SK-N-SH treated with all-trans-retinoic acid at 6 μM for 48 hours (cell line): Measurements from ENCODE around the gene TNRC6A.
"Not testable (repeated sequence)": the region's sequence is repeated elsewhere in the genome, so short reads cannot be mapped to it uniquely, and the experiment has no call there.

Experiments used
- ATAC-seq: fragments of 200-7000 bp; cut with Tn5 transposase; 3 replicates; pipeline ENCODE4 v1.9.1; 2020; ENCODE audit warnings: mild to moderate bottlenecking, moderate library complexity
- ARNTL ChIP-seq: fragments of 450-650 bp; formaldehyde crosslinking; IDR thresholded peaks from 2 replicates; pipeline ENCODE4 v1.5.0; 2020; ENCODE audit warnings: low read depth, mild to moderate bottlenecking, moderate library complexity, borderline replicate concordance
- BACH2 ChIP-seq: fragments of 250-450 bp; sonication (Bioruptor Pico); IDR thresholded peaks from 2 replicates; pipeline ENCODE4 v1.9.0; 2021; ENCODE audit warnings: mild to moderate bottlenecking, borderline replicate concordance
- CSDC2 ChIP-seq: fragments of 250-450 bp; sonication (Bioruptor Pico); IDR thresholded peaks from 2 replicates; pipeline ENCODE4 v1.5.0; 2020; ENCODE audit warnings: mild to moderate bottlenecking, moderate library complexity
- ESRRG ChIP-seq: fragments of 250-450 bp; sonication (Bioruptor Pico); IDR thresholded peaks from 2 replicates; pipeline ENCODE4 v1.6.1; 2021; ENCODE audit warnings: mild to moderate bottlenecking
- GLIS3 ChIP-seq: fragments of 250-450 bp; sonication (Bioruptor Pico); IDR thresholded peaks from 2 replicates; pipeline ENCODE4 v1.5.0; 2020; ENCODE audit warnings: mild to moderate bottlenecking, moderate library complexity
- OSR1 ChIP-seq: fragments of 250-450 bp; sonication (Bioruptor Pico); IDR thresholded peaks from 2 replicates; pipeline ENCODE4 v1.8.0; 2022; ENCODE audit warnings: moderate library complexity, mild to moderate bottlenecking, inconsistent platforms
- PPARA ChIP-seq: fragments of 250-450 bp; sonication (Bioruptor Pico); IDR thresholded peaks from 2 replicates; pipeline ENCODE4 v1.5.0; 2020; ENCODE audit warnings: mild to moderate bottlenecking, borderline replicate concordance
- RARB ChIP-seq: fragments of 250-450 bp; sonication (Bioruptor Pico); IDR thresholded peaks from 2 replicates; pipeline ENCODE4 v1.8.0; 2021; ENCODE audit warnings: mild to moderate bottlenecking, moderate library complexity
- SNAI2 ChIP-seq: fragments of 250-450 bp; sonication (Bioruptor Pico); IDR thresholded peaks from 2 replicates; pipeline ENCODE4 v1.5.0; 2020; ENCODE audit warnings: mild to moderate bottlenecking, moderate library complexity
- TOX ChIP-seq: fragments of 250-450 bp; sonication (Bioruptor Pico); IDR thresholded peaks from 2 replicates; pipeline ENCODE4 v1.8.0; 2021; ENCODE audit warnings: mild to moderate bottlenecking, moderate library complexity, borderline replicate concordance
- ZC3H10 ChIP-seq: fragments of 250-450 bp; sonication (Bioruptor Pico); IDR thresholded peaks from 2 replicates; pipeline ENCODE4 v1.5.1; 2021; ENCODE audit warnings: mild to moderate bottlenecking, moderate library complexity
- ZFP3 ChIP-seq: fragments of 250-450 bp; sonication (Bioruptor Pico); IDR thresholded peaks from 2 replicates; pipeline ENCODE4 v1.5.0; 2020; ENCODE audit warnings: mild to moderate bottlenecking, moderate library complexity
- ZFP30 ChIP-seq: fragments of 450-650 bp; formaldehyde crosslinking; IDR thresholded peaks from 2 replicates; pipeline ENCODE4 v1.5.0; 2022; ENCODE audit warnings: mild to moderate bottlenecking, moderate library complexity
- ZNF565 ChIP-seq: fragments of 450-650 bp; formaldehyde crosslinking; conservative IDR thresholded peaks from 2 replicates; pipeline ENCODE4 v1.5.0; 2020; ENCODE audit warnings: low read depth, mild to moderate bottlenecking, moderate library complexity
- ZNF70 ChIP-seq: fragments of 450-650 bp; formaldehyde crosslinking; IDR thresholded peaks from 2 replicates; pipeline ENCODE4 v1.5.0; 2020; ENCODE audit warnings: mild to moderate bottlenecking, moderate library complexity
- TF ChIP-seq, protein P1 (sequence below): fragments of 250-450 bp; sonication (Bioruptor Pico); IDR thresholded peaks from 2 replicates; pipeline ENCODE4 v1.5.1; 2020; ENCODE audit warnings: low read depth, mild to moderate bottlenecking, moderate library complexity
- TF ChIP-seq, protein P2 (sequence below): fragments of 250-450 bp; sonication (Bioruptor Pico); IDR thresholded peaks from 2 replicates; pipeline ENCODE4 v1.5.1; 2021; ENCODE audit warnings: mild to moderate bottlenecking, moderate library complexity
- TF ChIP-seq, protein P3 (sequence below): fragments of 250-450 bp; sonication (Bioruptor Pico); IDR thresholded peaks from 2 replicates; pipeline ENCODE4 v1.8.0; 2020; ENCODE audit warnings: mild to moderate bottlenecking, moderate library complexity, borderline replicate concordance
- TF ChIP-seq, protein P4 (sequence below): fragments of 250-450 bp; sonication (Bioruptor Pico); IDR thresholded peaks from 2 replicates; pipeline ENCODE4 v1.5.0; 2020; ENCODE audit warnings: mild to moderate bottlenecking, moderate library complexity

TNRC6A gene

DNA sequence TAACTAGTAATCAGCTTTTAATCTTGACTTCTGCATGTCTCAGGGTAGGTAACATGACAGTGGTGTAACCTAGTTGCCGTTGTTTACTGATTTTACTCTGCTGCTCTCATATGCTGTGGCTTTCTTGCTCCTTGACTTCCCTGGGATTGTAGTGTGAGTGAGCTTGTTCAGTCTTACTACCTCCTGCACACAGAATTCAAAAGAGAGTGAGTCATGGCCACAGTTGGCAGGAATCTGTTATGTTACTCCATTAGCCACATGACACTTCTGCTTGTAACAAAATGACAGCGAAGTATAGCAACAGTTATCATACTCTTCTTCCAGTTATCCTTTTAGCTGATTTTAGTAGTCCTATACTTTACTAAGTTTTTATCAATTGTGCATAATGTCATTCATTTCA is 18.8 kb downstream of the TNRC6A start (continued):
- TF ChIP-seq ZC3H10: no peak
- TF ChIP-seq, protein P1, sequence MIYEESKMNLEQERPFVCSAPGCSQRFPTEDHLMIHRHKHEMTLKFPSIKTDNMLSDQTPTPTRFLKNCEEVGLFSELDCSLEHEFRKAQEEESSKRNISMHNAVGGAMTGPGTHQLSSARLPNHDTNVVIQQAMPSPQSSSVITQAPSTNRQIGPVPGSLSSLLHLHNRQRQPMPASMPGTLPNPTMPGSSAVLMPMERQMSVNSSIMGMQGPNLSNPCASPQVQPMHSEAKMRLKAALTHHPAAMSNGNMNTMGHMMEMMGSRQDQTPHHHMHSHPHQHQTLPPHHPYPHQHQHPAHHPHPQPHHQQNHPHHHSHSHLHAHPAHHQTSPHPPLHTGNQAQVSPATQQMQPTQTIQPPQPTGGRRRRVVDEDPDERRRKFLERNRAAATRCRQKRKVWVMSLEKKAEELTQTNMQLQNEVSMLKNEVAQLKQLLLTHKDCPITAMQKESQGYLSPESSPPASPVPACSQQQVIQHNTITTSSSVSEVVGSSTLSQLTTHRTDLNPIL: no peak

DNA sequence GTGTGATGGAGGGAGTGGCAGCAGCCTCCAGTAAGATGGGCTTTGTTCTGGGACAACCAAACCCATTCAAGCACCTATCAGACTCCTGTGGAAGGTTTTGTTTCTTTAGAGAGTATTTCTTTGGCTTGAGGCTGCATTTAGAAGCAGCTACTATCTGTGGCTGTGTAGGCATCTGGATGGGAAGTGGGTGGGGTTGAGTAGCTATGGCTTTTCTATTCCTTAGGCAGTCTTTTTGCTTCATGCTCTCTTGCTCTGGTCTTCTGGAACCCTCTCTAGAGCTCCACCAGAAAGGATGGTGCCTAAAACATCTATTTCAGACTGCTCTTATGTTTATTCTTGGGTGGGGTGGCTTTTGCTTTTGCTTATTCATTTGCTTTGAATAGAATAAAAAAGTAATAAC is 19.9 kb downstream of the TNRC6A start:
- TF ChIP-seq OSR1 (CRISPR knock-in tag) (no peak), ZFP3 (CRISPR knock-in tag) (no peak), TOX (no peak)
- ATAC-seq: no peak

DNA sequence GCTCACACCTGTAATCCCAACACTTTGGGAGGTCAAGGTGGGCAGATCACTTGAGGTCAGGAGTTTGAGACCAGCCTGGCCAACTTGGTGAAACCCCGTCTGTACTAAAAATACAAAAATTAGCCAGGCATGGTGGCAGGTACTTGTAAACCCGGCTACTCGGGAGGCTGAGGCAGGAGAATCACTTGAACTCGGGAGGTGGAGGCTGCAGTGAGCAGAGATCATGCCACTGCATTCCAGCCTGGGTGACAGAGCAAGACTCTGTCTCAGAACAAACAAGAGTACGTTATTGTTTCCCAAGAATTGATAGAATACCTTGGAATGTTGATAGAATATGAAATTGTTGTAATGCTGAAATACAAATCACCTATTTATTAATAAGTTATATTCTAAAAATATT is 20.4 kb downstream of the TNRC6A start:
- ATAC-seq: not testable (repeated sequence)

DNA sequence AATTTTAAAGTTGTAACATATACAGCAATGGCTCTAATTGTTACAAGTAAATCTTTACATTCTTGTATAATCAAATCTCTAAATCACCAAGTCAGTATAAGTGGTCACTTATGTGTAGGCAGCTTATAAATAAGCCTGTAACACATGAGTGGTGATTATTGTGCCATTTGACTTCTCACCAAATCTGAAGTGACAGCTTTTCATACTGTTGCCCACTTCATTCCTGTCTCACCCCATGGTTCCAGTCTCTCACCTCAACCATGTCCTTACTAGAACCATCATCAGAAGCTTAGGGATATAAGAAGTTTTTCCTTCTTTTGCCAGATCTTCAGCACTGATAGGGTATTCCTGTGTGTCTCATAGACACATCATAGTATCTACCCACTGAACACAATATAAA is 23.5 kb downstream of the TNRC6A start:
- TF ChIP-seq BACH2 (no peak), ZNF70 (CRISPR knock-in tag) (no peak), ZC3H10 (no peak), RARB (CRISPR knock-in tag) (no peak), TOX (no peak), PPARA (CRISPR knock-in tag) (no peak), OSR1 (CRISPR knock-in tag) (no peak)
- TF ChIP-seq, protein P2, sequence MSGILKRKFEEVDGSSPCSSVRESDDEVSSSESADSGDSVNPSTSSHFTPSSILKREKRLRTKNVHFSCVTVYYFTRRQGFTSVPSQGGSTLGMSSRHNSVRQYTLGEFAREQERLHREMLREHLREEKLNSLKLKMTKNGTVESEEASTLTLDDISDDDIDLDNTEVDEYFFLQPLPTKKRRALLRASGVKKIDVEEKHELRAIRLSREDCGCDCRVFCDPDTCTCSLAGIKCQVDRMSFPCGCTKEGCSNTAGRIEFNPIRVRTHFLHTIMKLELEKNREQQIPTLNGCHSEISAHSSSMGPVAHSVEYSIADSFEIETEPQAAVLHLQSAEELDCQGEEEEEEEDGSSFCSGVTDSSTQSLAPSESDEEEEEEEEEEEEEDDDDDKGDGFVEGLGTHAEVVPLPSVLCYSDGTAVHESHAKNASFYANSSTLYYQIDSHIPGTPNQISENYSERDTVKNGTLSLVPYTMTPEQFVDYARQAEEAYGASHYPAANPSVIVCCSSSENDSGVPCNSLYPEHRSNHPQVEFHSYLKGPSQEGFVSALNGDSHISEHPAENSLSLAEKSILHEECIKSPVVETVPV (CRISPR knock-in tag): no peak
- TF ChIP-seq, protein P3, sequence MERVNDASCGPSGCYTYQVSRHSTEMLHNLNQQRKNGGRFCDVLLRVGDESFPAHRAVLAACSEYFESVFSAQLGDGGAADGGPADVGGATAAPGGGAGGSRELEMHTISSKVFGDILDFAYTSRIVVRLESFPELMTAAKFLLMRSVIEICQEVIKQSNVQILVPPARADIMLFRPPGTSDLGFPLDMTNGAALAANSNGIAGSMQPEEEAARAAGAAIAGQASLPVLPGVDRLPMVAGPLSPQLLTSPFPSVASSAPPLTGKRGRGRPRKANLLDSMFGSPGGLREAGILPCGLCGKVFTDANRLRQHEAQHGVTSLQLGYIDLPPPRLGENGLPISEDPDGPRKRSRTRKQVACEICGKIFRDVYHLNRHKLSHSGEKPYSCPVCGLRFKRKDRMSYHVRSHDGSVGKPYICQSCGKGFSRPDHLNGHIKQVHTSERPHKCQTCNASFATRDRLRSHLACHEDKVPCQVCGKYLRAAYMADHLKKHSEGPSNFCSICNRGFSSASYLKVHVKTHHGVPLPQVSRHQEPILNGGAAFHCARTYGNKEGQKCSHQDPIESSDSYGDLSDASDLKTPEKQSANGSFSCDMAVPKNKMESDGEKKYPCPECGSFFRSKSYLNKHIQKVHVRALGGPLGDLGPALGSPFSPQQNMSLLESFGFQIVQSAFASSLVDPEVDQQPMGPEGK (CRISPR knock-in tag): no peak
- ATAC-seq: no peak

DNA sequence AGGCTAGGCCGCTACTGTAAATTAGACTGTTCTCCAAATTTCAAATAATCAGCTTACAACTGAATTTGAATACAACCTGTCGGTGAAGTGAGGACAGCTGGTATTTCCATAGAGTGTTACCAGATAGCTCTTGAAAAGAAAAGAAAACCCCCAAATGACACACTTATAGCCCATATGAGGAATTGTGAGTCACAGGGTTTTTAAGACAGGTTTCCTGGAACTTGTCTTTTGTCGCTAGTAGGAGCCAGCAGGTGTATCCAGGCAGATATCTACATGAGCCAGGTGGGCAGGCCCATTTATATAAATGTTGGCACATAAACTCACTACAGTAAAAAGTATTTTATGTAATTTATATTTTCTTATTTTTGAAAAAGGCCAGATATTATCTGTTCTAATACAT is 24.0 kb downstream of the TNRC6A start:
- no peak for ATAC-seq
- TF ChIP-seq, protein P1: no peak
- TF ChIP-seq PPARA (CRISPR knock-in tag) (no peak), ZFP30 (CRISPR knock-in tag) (no peak), ZNF565 (CRISPR knock-in tag) (no peak), ESRRG (CRISPR knock-in tag) (no peak), GLIS3 (CRISPR knock-in tag) (no peak), ARNTL (CRISPR knock-in tag) (no peak), TOX (no peak), CSDC2 (CRISPR knock-in tag) (no peak), SNAI2 (CRISPR knock-in tag) (no peak)
- TF ChIP-seq, protein P2 (CRISPR knock-in tag): no peak
- TF ChIP-seq, protein P3 (CRISPR knock-in tag): no peak
- TF ChIP-seq, protein P4, sequence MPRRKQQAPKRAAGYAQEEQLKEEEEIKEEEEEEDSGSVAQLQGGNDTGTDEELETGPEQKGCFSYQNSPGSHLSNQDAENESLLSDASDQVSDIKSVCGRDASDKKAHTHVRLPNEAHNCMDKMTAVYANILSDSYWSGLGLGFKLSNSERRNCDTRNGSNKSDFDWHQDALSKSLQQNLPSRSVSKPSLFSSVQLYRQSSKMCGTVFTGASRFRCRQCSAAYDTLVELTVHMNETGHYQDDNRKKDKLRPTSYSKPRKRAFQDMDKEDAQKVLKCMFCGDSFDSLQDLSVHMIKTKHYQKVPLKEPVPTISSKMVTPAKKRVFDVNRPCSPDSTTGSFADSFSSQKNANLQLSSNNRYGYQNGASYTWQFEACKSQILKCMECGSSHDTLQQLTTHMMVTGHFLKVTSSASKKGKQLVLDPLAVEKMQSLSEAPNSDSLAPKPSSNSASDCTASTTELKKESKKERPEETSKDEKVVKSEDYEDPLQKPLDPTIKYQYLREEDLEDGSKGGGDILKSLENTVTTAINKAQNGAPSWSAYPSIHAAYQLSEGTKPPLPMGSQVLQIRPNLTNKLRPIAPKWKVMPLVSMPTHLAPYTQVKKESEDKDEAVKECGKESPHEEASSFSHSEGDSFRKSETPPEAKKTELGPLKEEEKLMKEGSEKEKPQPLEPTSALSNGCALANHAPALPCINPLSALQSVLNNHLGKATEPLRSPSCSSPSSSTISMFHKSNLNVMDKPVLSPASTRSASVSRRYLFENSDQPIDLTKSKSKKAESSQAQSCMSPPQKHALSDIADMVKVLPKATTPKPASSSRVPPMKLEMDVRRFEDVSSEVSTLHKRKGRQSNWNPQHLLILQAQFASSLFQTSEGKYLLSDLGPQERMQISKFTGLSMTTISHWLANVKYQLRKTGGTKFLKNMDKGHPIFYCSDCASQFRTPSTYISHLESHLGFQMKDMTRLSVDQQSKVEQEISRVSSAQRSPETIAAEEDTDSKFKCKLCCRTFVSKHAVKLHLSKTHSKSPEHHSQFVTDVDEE (CRISPR knock-in tag): no peak
